LNCAP (cell line): Measurements from ENCODE around the gene KAZN.

Experiments
- CTCF ChIP-seq: fragments of 450-650 bp; IDR thresholded peaks from 2 replicates; pipeline ENCODE4 v1.5.1; 2017; ENCODE audit warnings: mild to moderate bottlenecking

KAZN gene

GRCh38 chr1:14681182-14681581 is 82.7 kb downstream of the KAZN start:
- TF ChIP-seq CTCF = no peak

- no peak for TF ChIP-seq CTCF
Measured at GRCh38 chr1:14682941-14683621, 84.6 kb downstream of the KAZN start.

- TF ChIP-seq CTCF = no peak
Measured at GRCh38 chr1:14685078-14685477, 86.6 kb downstream of the KAZN start.

GRCh38 chr1:14686701-14687100 is 88.2 kb downstream of the KAZN start:
- TF ChIP-seq CTCF = no peak

- no peak for TF ChIP-seq CTCF
Measured at GRCh38 chr1:14687147-14687546, 88.7 kb downstream of the KAZN start.

GRCh38 chr1:14689996-14690615 is 91.6 kb downstream of the KAZN start:
- no peak for TF ChIP-seq CTCF

- TF ChIP-seq CTCF = no peak
Measured at GRCh38 chr1:14693949-14694348, 95.5 kb downstream of the KAZN start.
